Measurements from ENCODE around the gene DMRT2. TPM values are rescaled to one million over a fixed set of nuclear protein-coding genes. Genes with fewer than 3 reads are reported as not detected.

The DMRT2 gene
- total RNA-seq, 1 donor from 2014 or later, result 0.53 TPM

DNA sequence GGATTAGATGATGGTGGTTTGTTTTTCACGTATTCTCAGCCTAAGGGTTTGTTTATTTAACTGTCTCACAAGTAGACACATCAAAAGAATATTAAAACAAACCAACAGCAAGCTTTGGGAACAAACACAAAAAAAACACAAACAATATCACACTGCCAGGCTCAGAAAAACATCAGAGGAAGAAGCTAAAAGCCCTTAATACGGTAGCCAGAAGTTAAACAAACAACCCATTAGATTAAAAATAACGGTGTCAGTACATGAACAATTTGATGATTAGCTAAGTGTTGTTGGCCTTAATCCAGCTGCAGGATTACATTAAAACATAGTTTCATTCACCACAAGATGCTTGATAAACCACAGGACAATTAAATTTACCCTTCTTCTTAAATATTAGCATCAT, 15.9 kb upstream of the DMRT2 start:
- TF ChIP-seq, protein P1, sequence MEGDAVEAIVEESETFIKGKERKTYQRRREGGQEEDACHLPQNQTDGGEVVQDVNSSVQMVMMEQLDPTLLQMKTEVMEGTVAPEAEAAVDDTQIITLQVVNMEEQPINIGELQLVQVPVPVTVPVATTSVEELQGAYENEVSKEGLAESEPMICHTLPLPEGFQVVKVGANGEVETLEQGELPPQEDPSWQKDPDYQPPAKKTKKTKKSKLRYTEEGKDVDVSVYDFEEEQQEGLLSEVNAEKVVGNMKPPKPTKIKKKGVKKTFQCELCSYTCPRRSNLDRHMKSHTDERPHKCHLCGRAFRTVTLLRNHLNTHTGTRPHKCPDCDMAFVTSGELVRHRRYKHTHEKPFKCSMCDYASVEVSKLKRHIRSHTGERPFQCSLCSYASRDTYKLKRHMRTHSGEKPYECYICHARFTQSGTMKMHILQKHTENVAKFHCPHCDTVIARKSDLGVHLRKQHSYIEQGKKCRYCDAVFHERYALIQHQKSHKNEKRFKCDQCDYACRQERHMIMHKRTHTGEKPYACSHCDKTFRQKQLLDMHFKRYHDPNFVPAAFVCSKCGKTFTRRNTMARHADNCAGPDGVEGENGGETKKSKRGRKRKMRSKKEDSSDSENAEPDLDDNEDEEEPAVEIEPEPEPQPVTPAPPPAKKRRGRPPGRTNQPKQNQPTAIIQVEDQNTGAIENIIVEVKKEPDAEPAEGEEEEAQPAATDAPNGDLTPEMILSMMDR (IDR thresholded peaks at IDR 0.05; ENCODE audit: insufficient read depth, low read length, severe bottlenecking), result no peak

DNA sequence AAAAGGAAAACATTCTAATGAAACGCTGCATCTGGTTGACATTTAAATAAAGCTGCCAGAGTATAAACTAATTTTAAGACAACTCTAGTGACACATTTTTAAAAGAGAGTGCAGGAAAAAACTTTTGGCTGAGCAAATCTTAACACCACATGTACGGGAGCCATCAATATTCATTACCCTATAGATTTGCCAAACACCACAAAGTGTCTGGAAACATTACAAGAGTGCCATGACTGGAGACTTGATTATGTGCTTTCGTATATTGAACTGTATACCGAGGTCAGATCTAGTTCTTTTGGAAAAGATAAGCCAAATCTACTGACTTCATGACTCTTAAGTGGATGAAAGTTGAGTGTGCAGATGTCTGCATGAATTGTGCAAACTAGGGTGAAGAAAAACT, 10.6 kb upstream of the DMRT2 start:
- FAIRE-seq (no peak), DNase-seq (ENCODE audit: low read depth) (no peak)
- TF ChIP-seq, protein P1 (IDR thresholded peaks at IDR 0.05; ENCODE audit: insufficient read depth, low read length, severe bottlenecking), result no peak
- Histone ChIP-seq H3K4me3 (ENCODE audit: low read depth, low read length) (no peak overlapping the region), H3K27me3 (ENCODE audit: control insufficient read depth, insufficient read depth, low read length) (peaks cover 15% of the 10 kb centered on the region), H3K36me3 (ENCODE audit: control insufficient read depth, insufficient read depth, low read length) (no peaks in the 10 kb centered on the region)

More for the DNA sequence above, 15.9 kb upstream of the DMRT2 start:
- no peaks in the 10 kb centered on the region for H3K27me3 ChIP-seq (ENCODE audit: control insufficient read depth, insufficient read depth, low read length)
- no peak overlapping the region for H3K4me3 ChIP-seq (ENCODE audit: low read depth, low read length)
- no peaks in the 10 kb centered on the region for H3K36me3 ChIP-seq (ENCODE audit: control insufficient read depth, insufficient read depth, low read length)
- FAIRE-seq, result no peak
- DNase-seq (ENCODE audit: low read depth), result no peak

DNA sequence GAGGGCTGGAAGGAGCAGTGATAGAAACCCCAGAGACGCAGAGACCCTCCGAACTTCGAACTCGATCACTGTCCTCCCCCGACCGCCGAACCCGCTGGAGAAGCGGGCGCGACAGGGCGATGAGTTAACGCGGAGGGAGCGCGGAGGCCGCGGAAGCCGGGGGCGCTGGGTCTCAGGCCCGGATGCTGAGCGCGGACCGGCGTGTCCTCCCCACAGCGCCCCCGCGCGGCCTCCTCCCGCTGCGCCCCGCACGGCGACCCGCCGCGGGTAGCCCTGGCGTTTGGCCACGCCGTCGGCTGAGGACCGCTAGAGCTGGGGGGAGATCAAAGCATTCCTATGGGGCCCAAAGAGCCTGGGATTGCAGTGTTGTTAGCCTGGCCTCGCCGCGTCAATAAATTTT, 7.7 kb upstream of the DMRT2 start:
- Histone ChIP-seq H3K36me3 (ENCODE audit: control insufficient read depth, insufficient read depth, low read length) (no peaks in the 10 kb centered on the region), H3K27me3 (ENCODE audit: control insufficient read depth, insufficient read depth, low read length) (peaks cover 19% of the 10 kb centered on the region), H3K4me3 (ENCODE audit: low read depth, low read length) (peak overlapping the region; percentile 8)
- no peak for DNase-seq (ENCODE audit: low read depth)
- TF ChIP-seq, protein P1 (IDR thresholded peaks at IDR 0.05; ENCODE audit: insufficient read depth, low read length, severe bottlenecking), result peak; percentile 50
- FAIRE-seq, result no peak

DNA sequence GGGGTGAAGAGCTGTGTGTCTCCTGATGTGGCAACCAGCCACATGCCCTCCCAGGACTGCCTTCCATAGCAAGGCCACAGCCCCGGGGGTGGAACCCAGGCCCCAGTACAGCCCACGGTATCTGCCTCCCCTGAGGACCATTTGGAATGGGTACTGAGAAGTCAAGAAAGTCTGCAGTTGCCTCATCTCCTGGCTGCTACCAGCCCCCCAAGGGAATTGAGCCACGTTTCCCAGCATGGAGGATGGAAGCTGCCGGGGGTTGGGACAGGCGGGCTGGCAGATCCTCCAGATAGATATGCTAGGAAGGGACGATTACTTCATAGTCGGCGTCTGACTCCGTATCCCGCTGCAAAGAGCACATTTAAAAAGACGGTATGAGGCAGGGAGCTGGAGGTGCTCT, 5.5 kb upstream of the DMRT2 start:
- Histone ChIP-seq H3K27me3 (ENCODE audit: control insufficient read depth, insufficient read depth, low read length) (peaks cover 19% of the 10 kb centered on the region), H3K36me3 (ENCODE audit: control insufficient read depth, insufficient read depth, low read length) (no peaks in the 10 kb centered on the region), H3K4me3 (ENCODE audit: low read depth, low read length) (no peak overlapping the region)
- TF ChIP-seq, protein P1 (IDR thresholded peaks at IDR 0.05; ENCODE audit: insufficient read depth, low read length, severe bottlenecking), result no peak
- no peak for DNase-seq (ENCODE audit: low read depth)
- no peak for FAIRE-seq

- Histone ChIP-seq H3K4me3 (ENCODE audit: low read depth, low read length) (no peak overlapping the region), H3K36me3 (ENCODE audit: control insufficient read depth, insufficient read depth, low read length) (no peaks in the 10 kb centered on the region), H3K27me3 (ENCODE audit: control insufficient read depth, insufficient read depth, low read length) (peaks cover 15% of the 10 kb centered on the region)
- FAIRE-seq (no peak), DNase-seq (ENCODE audit: low read depth) (no peak)
- TF ChIP-seq, protein P1 (IDR thresholded peaks at IDR 0.05; ENCODE audit: insufficient read depth, low read length, severe bottlenecking), result no peak
Measured at GRCh38 chr9:1046639-1047572, 3.3 kb upstream of the DMRT2 start.

Data from bronchial epithelial cell (primary cell).